ENCODE measurements around the gene PCDH9. TPM values are rescaled to one million over a fixed set of nuclear protein-coding genes. Genes with fewer than 3 reads are reported as not detected.

Gene PCDH9
- total RNA-seq, 4 donors from 2014 or later: 0.64 to 1.1 (median 0.82) TPM

DNA sequence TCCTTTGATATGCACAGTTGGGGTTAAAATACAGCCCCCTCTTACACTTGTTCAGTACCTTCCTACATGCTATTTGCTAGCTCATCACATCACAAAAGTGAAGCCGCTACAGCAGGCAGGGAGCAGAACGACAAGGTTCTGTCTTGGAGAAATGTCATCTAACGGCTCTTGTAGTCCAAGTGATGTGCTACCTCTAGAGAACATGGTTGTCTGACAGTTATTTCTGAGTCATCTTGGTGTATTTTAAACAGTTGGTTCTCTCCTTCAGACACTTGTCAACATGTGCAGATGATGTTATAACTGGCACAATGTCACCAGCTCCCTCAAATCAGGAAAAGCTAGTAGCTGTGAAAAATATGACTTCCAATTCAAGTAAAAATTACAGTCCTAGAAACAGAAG, 865.0 kb downstream of the PCDH9 start:
- Histone ChIP-seq H3K9me3 (no peaks in the 10 kb centered on the region), H3K36me3 (no peaks in the 10 kb centered on the region), H3K4me1 (no peaks in the 10 kb centered on the region), H3K27me3 (no peaks in the 10 kb centered on the region), H3K4me3 (no peak overlapping the region), H3K27ac (no peak overlapping the region)
- no peak for TF ChIP-seq EP300 (IDR thresholded peaks at IDR 0.05)
- 93% methylated on average over 3 of the region's 3 CpGs for WGBS
- DNase-seq (ENCODE audit: low spot score in 2 of 2): no peak

DNA sequence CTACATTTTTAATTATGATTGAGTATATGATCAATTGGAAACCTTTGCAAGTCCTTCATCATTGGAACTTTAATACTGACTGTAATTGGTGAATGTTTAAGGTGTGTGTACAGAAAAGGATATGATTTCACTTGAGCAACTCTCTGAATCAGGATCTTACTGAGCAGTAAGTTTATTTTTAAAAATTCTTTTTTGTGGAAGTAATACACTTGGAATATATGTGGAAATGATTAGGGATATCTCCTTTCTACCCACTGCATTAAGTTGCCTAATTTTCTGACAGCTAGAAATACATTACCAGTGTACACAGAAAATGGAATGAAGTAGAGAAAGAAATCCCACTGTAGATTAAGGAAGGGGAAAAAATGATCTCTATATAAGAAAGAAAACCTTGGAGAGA, 865.8 kb downstream of the PCDH9 start:
- no peaks in the 10 kb centered on the region for H3K36me3 ChIP-seq
- H3K4me1 ChIP-seq: no peaks in the 10 kb centered on the region
- no peak overlapping the region for H3K4me3 ChIP-seq
- H3K9me3 ChIP-seq: no peaks in the 10 kb centered on the region
- TF ChIP-seq, protein P1, sequence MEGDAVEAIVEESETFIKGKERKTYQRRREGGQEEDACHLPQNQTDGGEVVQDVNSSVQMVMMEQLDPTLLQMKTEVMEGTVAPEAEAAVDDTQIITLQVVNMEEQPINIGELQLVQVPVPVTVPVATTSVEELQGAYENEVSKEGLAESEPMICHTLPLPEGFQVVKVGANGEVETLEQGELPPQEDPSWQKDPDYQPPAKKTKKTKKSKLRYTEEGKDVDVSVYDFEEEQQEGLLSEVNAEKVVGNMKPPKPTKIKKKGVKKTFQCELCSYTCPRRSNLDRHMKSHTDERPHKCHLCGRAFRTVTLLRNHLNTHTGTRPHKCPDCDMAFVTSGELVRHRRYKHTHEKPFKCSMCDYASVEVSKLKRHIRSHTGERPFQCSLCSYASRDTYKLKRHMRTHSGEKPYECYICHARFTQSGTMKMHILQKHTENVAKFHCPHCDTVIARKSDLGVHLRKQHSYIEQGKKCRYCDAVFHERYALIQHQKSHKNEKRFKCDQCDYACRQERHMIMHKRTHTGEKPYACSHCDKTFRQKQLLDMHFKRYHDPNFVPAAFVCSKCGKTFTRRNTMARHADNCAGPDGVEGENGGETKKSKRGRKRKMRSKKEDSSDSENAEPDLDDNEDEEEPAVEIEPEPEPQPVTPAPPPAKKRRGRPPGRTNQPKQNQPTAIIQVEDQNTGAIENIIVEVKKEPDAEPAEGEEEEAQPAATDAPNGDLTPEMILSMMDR (IDR thresholded peaks at IDR 0.05): no peak
- no peaks in the 10 kb centered on the region for H3K27me3 ChIP-seq
- no peak overlapping the region for H3K27ac ChIP-seq
- no peak for DNase-seq (ENCODE audit: low spot score in 2 of 2)

DNA sequence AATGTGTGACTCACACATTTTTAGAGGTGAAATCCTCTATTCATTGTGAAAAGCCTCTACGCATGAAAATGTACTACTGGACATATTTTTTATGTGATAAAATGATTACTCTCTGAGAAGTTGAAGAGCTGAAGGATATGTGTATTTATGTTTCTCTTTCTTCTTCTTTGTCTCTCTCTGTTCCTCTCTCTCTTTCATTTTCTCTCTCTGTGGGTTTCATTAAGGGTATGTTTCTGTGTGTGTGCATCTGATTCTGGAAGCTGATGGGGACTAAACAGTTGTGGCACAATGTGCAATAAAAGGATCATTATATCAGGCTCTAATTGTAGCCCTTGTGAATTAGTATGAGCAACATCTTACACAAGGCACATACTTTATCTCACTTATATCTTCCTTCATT, 867.7 kb downstream of the PCDH9 start:
- H3K27me3 ChIP-seq: no peaks in the 10 kb centered on the region
- TF ChIP-seq, protein P1 (IDR thresholded peaks at IDR 0.05): no peak
- no peak for TF ChIP-seq EP300 (IDR thresholded peaks at IDR 0.05)
- no peak for TF ChIP-seq POLR2A (IDR thresholded peaks at IDR 0.05)
- no peak for TF ChIP-seq POLR2AphosphoS5 (IDR thresholded peaks at IDR 0.05)
- no peaks in the 10 kb centered on the region for H3K9me3 ChIP-seq
- H3K36me3 ChIP-seq: no peaks in the 10 kb centered on the region
- DNase-seq (ENCODE audit: low spot score in 2 of 2): no peak
- H3K4me1 ChIP-seq: no peaks in the 10 kb centered on the region
- WGBS: 100% methylated on average over 1 of the region's 1 CpG
- no peak overlapping the region for H3K4me3 ChIP-seq
- no peak overlapping the region for H3K27ac ChIP-seq

DNA sequence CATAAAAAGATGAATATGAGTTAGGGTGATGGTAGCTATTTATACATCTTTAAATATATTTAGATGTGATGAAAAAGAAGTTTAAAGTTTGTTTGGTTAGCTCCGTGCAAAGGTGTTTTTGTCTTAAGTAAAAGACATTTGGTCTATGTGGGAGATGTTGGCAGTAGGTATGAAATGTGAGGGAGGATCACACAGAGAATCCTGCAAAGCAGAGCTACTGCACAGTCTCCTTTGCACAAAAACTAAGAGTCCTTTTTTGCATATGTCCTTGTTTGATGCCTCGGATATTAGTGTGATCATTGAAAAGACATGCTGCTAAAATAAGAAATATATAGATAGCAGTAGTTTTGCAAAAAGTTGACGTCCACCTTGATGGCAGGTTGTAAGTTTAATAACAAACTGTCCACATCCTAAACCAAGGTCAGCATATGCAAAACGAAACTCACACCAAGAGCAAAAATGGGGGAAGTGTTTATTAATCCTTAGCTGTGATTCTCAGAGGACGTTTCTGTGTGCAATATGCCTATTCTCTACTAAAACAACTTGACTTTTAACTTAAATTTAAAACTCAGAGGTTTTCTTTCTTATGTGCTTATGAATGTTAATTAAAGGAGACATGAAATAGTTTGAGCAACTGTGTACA, 870.1 kb downstream of the PCDH9 start:
- no peak for DNase-seq (ENCODE audit: low spot score in 2 of 2)
- H3K27ac ChIP-seq: no peak overlapping the region
- no peaks in the 10 kb centered on the region for H3K36me3 ChIP-seq
- H3K4me1 ChIP-seq: no peaks in the 10 kb centered on the region
- WGBS: 74% methylated on average over 5 of the region's 5 CpGs
- H3K9me3 ChIP-seq: no peaks in the 10 kb centered on the region
- no peaks in the 10 kb centered on the region for H3K27me3 ChIP-seq
- TF ChIP-seq, protein P1 (IDR thresholded peaks at IDR 0.05): no peak
- TF ChIP-seq POLR2A (IDR thresholded peaks at IDR 0.05) (no peak), EP300 (IDR thresholded peaks at IDR 0.05) (no peak), POLR2AphosphoS5 (IDR thresholded peaks at IDR 0.05) (no peak)
- no peak overlapping the region for H3K4me3 ChIP-seq

DNA sequence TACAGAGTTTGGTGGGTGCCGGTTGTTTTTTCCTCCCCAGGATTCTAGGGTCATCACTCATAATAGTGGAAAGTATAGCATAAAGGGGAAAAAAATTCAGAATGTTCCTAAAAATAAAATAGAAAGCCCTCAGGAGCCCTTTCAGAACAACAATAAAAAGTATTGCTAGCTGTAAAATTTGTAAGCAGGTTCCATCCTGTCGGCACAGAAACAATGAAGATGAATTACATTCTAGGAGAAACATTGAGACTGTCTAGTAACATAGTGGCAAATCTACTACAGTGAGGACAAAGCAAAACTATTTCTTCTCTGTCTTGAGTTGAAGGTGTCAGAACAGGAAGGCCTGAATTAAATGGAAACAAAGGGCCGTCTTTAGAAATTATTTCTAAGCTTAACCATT, 870.7 kb downstream of the PCDH9 start:
- no peak for DNase-seq (ENCODE audit: low spot score in 2 of 2)
- Histone ChIP-seq H3K4me1 (no peaks in the 10 kb centered on the region), H3K9me3 (no peaks in the 10 kb centered on the region), H3K27me3 (no peaks in the 10 kb centered on the region), H3K36me3 (no peaks in the 10 kb centered on the region), H3K4me3 (no peak overlapping the region), H3K27ac (no peak overlapping the region)
- 60% methylated on average over 3 of the region's 3 CpGs for WGBS
- TF ChIP-seq, protein P1 (IDR thresholded peaks at IDR 0.05): no peak
- TF ChIP-seq EP300 (IDR thresholded peaks at IDR 0.05) (no peak), POLR2A (IDR thresholded peaks at IDR 0.05) (no peak), POLR2AphosphoS5 (IDR thresholded peaks at IDR 0.05) (no peak)

DNA sequence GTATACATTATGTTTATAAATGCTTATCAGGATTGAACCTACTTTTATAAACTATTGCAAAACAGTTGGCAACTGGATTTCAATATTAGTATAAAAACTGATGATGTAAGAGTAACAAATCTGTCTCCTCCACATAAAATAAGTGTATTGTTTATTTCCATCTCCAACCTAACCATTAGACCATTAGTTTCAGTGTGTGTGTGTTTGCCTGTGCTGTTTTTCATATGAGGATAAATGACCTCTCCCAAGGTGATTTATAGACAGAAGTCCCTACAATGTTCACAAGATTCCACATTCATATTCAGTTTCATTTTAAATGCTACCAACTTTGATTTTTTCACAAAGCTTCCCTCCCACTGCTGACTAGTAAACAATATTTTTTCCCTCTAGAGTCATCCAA, 871.6 kb downstream of the PCDH9 start:
- Histone ChIP-seq H3K4me3 (no peak overlapping the region), H3K9me3 (no peaks in the 10 kb centered on the region), H3K27ac (no peak overlapping the region), H3K36me3 (no peaks in the 10 kb centered on the region), H3K27me3 (no peaks in the 10 kb centered on the region), H3K4me1 (no peaks in the 10 kb centered on the region)
- TF ChIP-seq, protein P1 (IDR thresholded peaks at IDR 0.05): no peak
- TF ChIP-seq POLR2AphosphoS5 (IDR thresholded peaks at IDR 0.05): no peak
- no peak for TF ChIP-seq POLR2A (IDR thresholded peaks at IDR 0.05)
- no peak for TF ChIP-seq EP300 (IDR thresholded peaks at IDR 0.05)
- no peak for DNase-seq (ENCODE audit: low spot score in 2 of 2)

Data from suprapubic skin (tissue), 4 donors.